ENCODE data around the gene CSF1R. TPM values are rescaled to one million over a fixed set of nuclear protein-coding genes. Genes with fewer than 3 reads are reported as not detected.

Gene CSF1R
- polyA plus RNA-seq, 1 donor (not counting 4 experiments of a cell fraction or from before 2014, with no cell fraction given): not detected

- H3K9me1 ChIP-seq (ENCODE audit: control insufficient read depth, extremely low read depth, insufficient read depth, low read length): no peaks in the 10 kb centered on the region
- no peaks in the 10 kb centered on the region for H3K4me1 ChIP-seq (ENCODE audit: control insufficient read depth, extremely low read depth, insufficient read depth, low read length)
- no peak for FAIRE-seq
- H2AFZ ChIP-seq (ENCODE audit: control insufficient read depth, low read length): no peak overlapping the region
- TF ChIP-seq EZH2 (IDR thresholded peaks at IDR 0.05; ENCODE audit: low read length) (no peak), CTCF (optimal IDR thresholded peaks at IDR 0.05 in 1 of 3, IDR thresholded peaks at IDR 0.05 in 1 of 3, conservative IDR thresholded peaks at IDR 0.05 in 1 of 3; ENCODE audit: extremely low read depth in 1 of 3, insufficient read depth in 2 of 3, low read length in 3 of 3) (no peak)
- H3K4me2 ChIP-seq (ENCODE audit: control insufficient read depth, extremely low read depth, insufficient read depth, low read depth, low read length): no peak overlapping the region
- no peak overlapping the region for H3K27ac ChIP-seq (ENCODE audit: control insufficient read depth, insufficient read depth, low read length)
- no peaks in the 10 kb centered on the region for H3K9me3 ChIP-seq (ENCODE audit: control insufficient read depth, low read depth, low read length)
- H3K27me3 ChIP-seq (ENCODE audit: control insufficient read depth, extremely low read depth, insufficient read depth, low read length): peaks cover 34% of the 10 kb centered on the region
- H3K9ac ChIP-seq (ENCODE audit: control insufficient read depth, extremely low read depth, insufficient read depth, low read length): no peak overlapping the region
- DNase-seq (ENCODE audit: low read depth, low spot score): no peak
- dilution Hi-C loops (cut with MboI; ENCODE audit: extremely low pct_ligation_motif_present, low sequenced_read_pairs): no loop called here
- H4K20me1 ChIP-seq (ENCODE audit: control insufficient read depth, extremely low read depth, insufficient read depth, low read length): no peaks in the 10 kb centered on the region
- H3K4me3 ChIP-seq (ENCODE audit: control insufficient read depth in 2 of 3, extremely low read depth in 1 of 3, insufficient read depth in 2 of 3, low read depth in 1 of 3, low read length in 3 of 3): no peak overlapping the region
- H3K79me2 ChIP-seq (ENCODE audit: control insufficient read depth, insufficient read depth, low read length): no peaks in the 10 kb centered on the region
- H3K36me3 ChIP-seq (ENCODE audit: control insufficient read depth in 2 of 2, extremely low read depth in 1 of 2, insufficient read depth in 2 of 2, low read length in 2 of 2): no peaks in the 10 kb centered on the region
Measured at GRCh38 chr5:150078802-150079689, 7.3 kb downstream of the CSF1R start.

GRCh38 chr5:150077996-150078801 is 8.2 kb downstream of the CSF1R start:
- Histone ChIP-seq H3K4me2 (ENCODE audit: control insufficient read depth, extremely low read depth, insufficient read depth, low read depth, low read length) (no peak overlapping the region), H3K27me3 (ENCODE audit: control insufficient read depth, extremely low read depth, insufficient read depth, low read length) (peaks cover 34% of the 10 kb centered on the region), H3K9ac (ENCODE audit: control insufficient read depth, extremely low read depth, insufficient read depth, low read length) (no peak overlapping the region), H3K79me2 (ENCODE audit: control insufficient read depth, insufficient read depth, low read length) (no peaks in the 10 kb centered on the region), H4K20me1 (ENCODE audit: control insufficient read depth, extremely low read depth, insufficient read depth, low read length) (no peaks in the 10 kb centered on the region), H3K27ac (ENCODE audit: control insufficient read depth, insufficient read depth, low read length) (no peak overlapping the region), H3K4me3 (ENCODE audit: control insufficient read depth in 2 of 3, extremely low read depth in 1 of 3, insufficient read depth in 2 of 3, low read depth in 1 of 3, low read length in 3 of 3) (no peak overlapping the region), H3K9me1 (ENCODE audit: control insufficient read depth, extremely low read depth, insufficient read depth, low read length) (no peaks in the 10 kb centered on the region), H3K36me3 (ENCODE audit: control insufficient read depth in 2 of 2, extremely low read depth in 1 of 2, insufficient read depth in 2 of 2, low read length in 2 of 2) (no peaks in the 10 kb centered on the region), H3K9me3 (ENCODE audit: control insufficient read depth, low read depth, low read length) (no peaks in the 10 kb centered on the region), H3K4me1 (ENCODE audit: control insufficient read depth, extremely low read depth, insufficient read depth, low read length) (no peaks in the 10 kb centered on the region), H2AFZ (ENCODE audit: control insufficient read depth, low read length) (no peak overlapping the region)
- FAIRE-seq (no peak), DNase-seq (ENCODE audit: low read depth, low spot score) (no peak)
- dilution Hi-C loops (cut with MboI; ENCODE audit: extremely low pct_ligation_motif_present, low sequenced_read_pairs): no loop called here
- TF ChIP-seq EZH2 (IDR thresholded peaks at IDR 0.05; ENCODE audit: low read length) (no peak), CTCF (optimal IDR thresholded peaks at IDR 0.05 in 1 of 3, IDR thresholded peaks at IDR 0.05 in 1 of 3, conservative IDR thresholded peaks at IDR 0.05 in 1 of 3; ENCODE audit: extremely low read depth in 1 of 3, insufficient read depth in 2 of 3, low read length in 3 of 3) (no peak)
